HepG2 (cell line): ENCODE measurements around the gene CDR2L. TPM values are rescaled to one million over a fixed set of nuclear protein-coding genes. Genes with fewer than 3 reads are reported as not detected.

Experiments used
- AGO2 ChIP-seq: fragments of 200-400 bp; formaldehyde crosslinking; optimal IDR thresholded peaks from 2 replicates; pipeline ENCODE3; 2017; ENCODE audit warnings: mild to moderate bottlenecking, low read depth, low read length, moderate library complexity
- GLI4 ChIP-seq: sonication (generic); formaldehyde crosslinking; IDR thresholded peaks from 2 replicates; pipeline ENCODE4 v1.5.1; 2020; ENCODE audit warnings: missing genetic modification reagents, mild to moderate bottlenecking, moderate library complexity, borderline replicate concordance
- HIVEP1 ChIP-seq: sonication (generic); formaldehyde crosslinking; IDR thresholded peaks from 2 replicates; pipeline ENCODE4 v1.4.0; 2020; ENCODE audit warnings: mild to moderate bottlenecking, missing genetic modification reagents
- MYNN ChIP-seq: sonication (generic); formaldehyde crosslinking; IDR thresholded peaks from 2 replicates; pipeline ENCODE4 v1.4.0; 2020; ENCODE audit warnings: mild to moderate bottlenecking, low read depth, missing genetic modification reagents
- RELA ChIP-seq: sonication (generic); formaldehyde crosslinking; IDR thresholded peaks from 2 replicates; pipeline ENCODE4 v1.4.0; 2020; ENCODE audit warnings: missing genetic modification reagents
- TARDBP ChIP-seq: sonication (generic); formaldehyde crosslinking; IDR thresholded peaks from 2 replicates; pipeline ENCODE4 v1.8.0; 2022; ENCODE audit warnings: mild to moderate bottlenecking, missing genetic modification reagents
- ZNF337 ChIP-seq: sonication (generic); formaldehyde crosslinking; IDR thresholded peaks from 2 replicates; pipeline ENCODE4 v1.5.1; 2020; ENCODE audit warnings: missing genetic modification reagents, low read depth, mild to moderate bottlenecking, borderline replicate concordance
- ZNF44 ChIP-seq: sonication (generic); formaldehyde crosslinking; IDR thresholded peaks from 2 replicates; pipeline ENCODE4 v1.5.1; 2020; ENCODE audit warnings: mild to moderate bottlenecking, missing genetic modification reagents
- ZNF546 ChIP-seq: sonication (generic); formaldehyde crosslinking; conservative IDR thresholded peaks from 2 replicates; pipeline ENCODE4 v1.8.1; 2023; ENCODE audit warnings: mild to moderate bottlenecking, missing genetic modification reagents
- ZNF556 ChIP-seq: sonication (generic); formaldehyde crosslinking; IDR thresholded peaks from 2 replicates; pipeline ENCODE4 v1.4.0; 2020; ENCODE audit warnings: mild to moderate bottlenecking, missing genetic modification reagents, borderline replicate concordance
- ZNF891 ChIP-seq: sonication (generic); formaldehyde crosslinking; IDR thresholded peaks from 2 replicates; pipeline ENCODE4 v1.5.0; 2020; ENCODE audit warnings: mild to moderate bottlenecking, missing genetic modification reagents
- polyA plus RNA-seq, 8 experiments: library from polyadenylated mRNA; depleted of rRNA in 3 of 8; stranded (reverse) in 7 of 8; unstranded in 1 of 8; fragments of >200 nt; fragmentation: Illumina TruSeq in 4 of 8; extraction: Trizol in 4 of 8; gene quantifications; 2 replicates each; pipeline versions ENCODE4 v1.2.1 to v1.2.3, GENCODE V29; 2011 to 2016; ENCODE audit warnings: low read depth in 4 of 8, missing spikeins in 1 of 8, mixed read lengths in 1 of 8; ENCODE audit not compliant: insufficient read depth in 1 of 8
- total RNA-seq, 5 experiments: library from RNA; depleted of rRNA; stranded (reverse); fragments of >200 nt; fragmentation: Illumina TruSeq; extraction: Trizol; gene quantifications; 2 replicates each; pipeline ENCODE4 v1.2.3, GENCODE V29; 2016; ENCODE audit warnings: low read depth in 1 of 5
- TF ChIP-seq, protein P1 (sequence below), 2 experiments: fragments of 450-650 bp in 1 of 2; sonication (generic) in 1 of 2; formaldehyde crosslinking in 1 of 2; IDR thresholded peaks; 2 replicates each; pipeline versions ENCODE4 v1.6.1 to v1.8.0; 2016 to 2022; ENCODE audit warnings: antibody characterized with exemption in 1 of 2, mild to moderate bottlenecking in 1 of 2, missing genetic modification reagents in 1 of 2
- TF ChIP-seq, protein P2 (sequence below): IDR thresholded peaks from 2 replicates; pipeline ENCODE4 v1.4.0; 2020; ENCODE audit warnings: mild to moderate bottlenecking, missing genetic modification reagents

Gene CDR2L
- total and polyA plus RNA-seq, 2 of the 13 experiments (the other 11 are each of a cell fraction or from before 2014, with no cell fraction given): 1.9 to 2.1 TPM

DNA sequence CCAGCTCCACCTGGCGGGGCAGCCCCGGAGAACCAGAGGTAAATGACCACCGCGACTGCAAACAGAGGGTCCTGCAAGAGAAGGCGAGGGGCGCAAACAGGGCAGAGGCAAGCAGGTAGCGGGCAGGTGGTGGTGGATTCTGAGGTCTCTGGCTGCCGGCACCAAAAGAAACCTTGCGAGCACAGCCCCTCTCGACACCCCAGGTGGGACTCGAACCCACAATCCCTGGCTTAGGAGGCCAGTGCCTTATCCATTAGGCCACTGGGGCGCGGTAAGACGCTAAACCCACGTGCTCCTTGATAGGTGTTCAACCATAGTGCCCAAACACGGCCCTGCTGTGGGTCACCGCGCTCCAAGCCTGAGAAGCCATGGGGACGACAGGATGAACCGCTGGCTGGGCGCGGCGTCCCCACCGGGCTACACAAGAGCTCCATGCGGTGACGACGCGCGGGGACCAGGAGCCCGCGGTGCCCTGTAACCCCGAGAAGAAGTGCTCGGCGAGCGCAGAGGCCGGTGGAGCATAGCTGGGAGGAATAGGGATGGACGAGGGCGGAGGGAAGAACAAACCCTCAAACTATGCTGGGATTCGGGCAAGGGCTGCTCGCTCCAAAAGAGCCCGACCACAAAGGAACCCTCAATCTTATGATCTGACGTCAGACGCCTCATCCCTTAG lies 46.9 kb downstream of the CDR2L start (continued):
- TF ChIP-seq, protein P1, sequence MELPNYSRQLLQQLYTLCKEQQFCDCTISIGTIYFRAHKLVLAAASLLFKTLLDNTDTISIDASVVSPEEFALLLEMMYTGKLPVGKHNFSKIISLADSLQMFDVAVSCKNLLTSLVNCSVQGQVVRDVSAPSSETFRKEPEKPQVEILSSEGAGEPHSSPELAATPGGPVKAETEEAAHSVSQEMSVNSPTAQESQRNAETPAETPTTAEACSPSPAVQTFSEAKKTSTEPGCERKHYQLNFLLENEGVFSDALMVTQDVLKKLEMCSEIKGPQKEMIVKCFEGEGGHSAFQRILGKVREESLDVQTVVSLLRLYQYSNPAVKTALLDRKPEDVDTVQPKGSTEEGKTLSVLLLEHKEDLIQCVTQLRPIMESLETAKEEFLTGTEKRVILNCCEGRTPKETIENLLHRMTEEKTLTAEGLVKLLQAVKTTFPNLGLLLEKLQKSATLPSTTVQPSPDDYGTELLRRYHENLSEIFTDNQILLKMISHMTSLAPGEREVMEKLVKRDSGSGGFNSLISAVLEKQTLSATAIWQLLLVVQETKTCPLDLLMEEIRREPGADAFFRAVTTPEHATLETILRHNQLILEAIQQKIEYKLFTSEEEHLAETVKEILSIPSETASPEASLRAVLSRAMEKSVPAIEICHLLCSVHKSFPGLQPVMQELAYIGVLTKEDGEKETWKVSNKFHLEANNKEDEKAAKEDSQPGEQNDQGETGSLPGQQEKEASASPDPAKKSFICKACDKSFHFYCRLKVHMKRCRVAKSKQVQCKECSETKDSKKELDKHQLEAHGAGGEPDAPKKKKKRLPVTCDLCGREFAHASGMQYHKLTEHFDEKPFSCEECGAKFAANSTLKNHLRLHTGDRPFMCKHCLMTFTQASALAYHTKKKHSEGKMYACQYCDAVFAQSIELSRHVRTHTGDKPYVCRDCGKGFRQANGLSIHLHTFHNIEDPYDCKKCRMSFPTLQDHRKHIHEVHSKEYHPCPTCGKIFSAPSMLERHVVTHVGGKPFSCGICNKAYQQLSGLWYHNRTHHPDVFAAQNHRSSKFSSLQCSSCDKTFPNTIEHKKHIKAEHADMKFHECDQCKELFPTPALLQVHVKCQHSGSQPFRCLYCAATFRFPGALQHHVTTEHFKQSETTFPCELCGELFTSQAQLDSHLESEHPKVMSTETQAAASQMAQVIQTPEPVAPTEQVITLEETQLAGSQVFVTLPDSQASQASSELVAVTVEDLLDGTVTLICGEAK (IDR thresholded peaks at IDR 0.05): no peak
- TF ChIP-seq, protein P1 (CRISPR knock-in tag; IDR thresholded peaks at IDR 0.05): peak; percentile 70
- TF ChIP-seq TARDBP (CRISPR knock-in tag): peak; percentile 95
- TF ChIP-seq AGO2: no peak
- TF ChIP-seq RELA (CRISPR knock-in tag): peak; percentile 80; the same call in 1 of the 2 replicates
- TF ChIP-seq, protein P2, sequence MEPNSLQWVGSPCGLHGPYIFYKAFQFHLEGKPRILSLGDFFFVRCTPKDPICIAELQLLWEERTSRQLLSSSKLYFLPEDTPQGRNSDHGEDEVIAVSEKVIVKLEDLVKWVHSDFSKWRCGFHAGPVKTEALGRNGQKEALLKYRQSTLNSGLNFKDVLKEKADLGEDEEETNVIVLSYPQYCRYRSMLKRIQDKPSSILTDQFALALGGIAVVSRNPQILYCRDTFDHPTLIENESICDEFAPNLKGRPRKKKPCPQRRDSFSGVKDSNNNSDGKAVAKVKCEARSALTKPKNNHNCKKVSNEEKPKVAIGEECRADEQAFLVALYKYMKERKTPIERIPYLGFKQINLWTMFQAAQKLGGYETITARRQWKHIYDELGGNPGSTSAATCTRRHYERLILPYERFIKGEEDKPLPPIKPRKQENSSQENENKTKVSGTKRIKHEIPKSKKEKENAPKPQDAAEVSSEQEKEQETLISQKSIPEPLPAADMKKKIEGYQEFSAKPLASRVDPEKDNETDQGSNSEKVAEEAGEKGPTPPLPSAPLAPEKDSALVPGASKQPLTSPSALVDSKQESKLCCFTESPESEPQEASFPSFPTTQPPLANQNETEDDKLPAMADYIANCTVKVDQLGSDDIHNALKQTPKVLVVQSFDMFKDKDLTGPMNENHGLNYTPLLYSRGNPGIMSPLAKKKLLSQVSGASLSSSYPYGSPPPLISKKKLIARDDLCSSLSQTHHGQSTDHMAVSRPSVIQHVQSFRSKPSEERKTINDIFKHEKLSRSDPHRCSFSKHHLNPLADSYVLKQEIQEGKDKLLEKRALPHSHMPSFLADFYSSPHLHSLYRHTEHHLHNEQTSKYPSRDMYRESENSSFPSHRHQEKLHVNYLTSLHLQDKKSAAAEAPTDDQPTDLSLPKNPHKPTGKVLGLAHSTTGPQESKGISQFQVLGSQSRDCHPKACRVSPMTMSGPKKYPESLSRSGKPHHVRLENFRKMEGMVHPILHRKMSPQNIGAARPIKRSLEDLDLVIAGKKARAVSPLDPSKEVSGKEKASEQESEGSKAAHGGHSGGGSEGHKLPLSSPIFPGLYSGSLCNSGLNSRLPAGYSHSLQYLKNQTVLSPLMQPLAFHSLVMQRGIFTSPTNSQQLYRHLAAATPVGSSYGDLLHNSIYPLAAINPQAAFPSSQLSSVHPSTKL: peak; percentile 54
- TF ChIP-seq MYNN (CRISPR knock-in tag): no peak; the same call in 1 of the 2 replicates
- TF ChIP-seq HIVEP1 (CRISPR knock-in tag): peak; percentile 16; the same call in 1 of the 2 replicates
- peak; percentile 26; the same call in 1 of the 2 replicates for TF ChIP-seq ZNF546
- peak; percentile 67; the same call in 1 of the 2 replicates for TF ChIP-seq ZNF891 (CRISPR knock-in tag)
- TF ChIP-seq ZNF337 (CRISPR knock-in tag): peak; percentile 37; the same call in 1 of the 2 replicates
- TF ChIP-seq ZNF556: peak; percentile 86; the same call in 1 of the 2 replicates
- TF ChIP-seq GLI4 (CRISPR knock-in tag): peak; percentile 68; the same call in 1 of the 2 replicates
- peak; percentile 30; the same call in 1 of the 2 replicates for TF ChIP-seq ZNF44 (CRISPR knock-in tag)
